Occipital lobe (tissue), 2 donors: ENCODE data around the gene CEPT1. TPM values are rescaled to one million over a fixed set of nuclear protein-coding genes. Genes with fewer than 3 reads are reported as not detected.
"Not testable (repeated sequence)": the region's sequence is repeated elsewhere in the genome, so short reads cannot be mapped to it uniquely, and the experiment has no call there.

Experiments
- DNase-seq: peaks from one replicate; lab custom pipeline; 2025; lab: John Stamatoyannopoulos, UW
- total RNA-seq: library from RNA; depleted of rRNA; stranded (reverse); fragments of >200 nt; gene quantifications from one replicate; pipeline ENCODE4 v1.2.3, GENCODE V29; 2014

Gene CEPT1
- total RNA-seq, 1 donor from 2014 or later = 51.0 TPM

GRCh38 chr1:111208921-111209320, 68.9 kb downstream of the CEPT1 start:
- DNase-seq = no peak

- no peak for DNase-seq
Observed at GRCh38 chr1:111209622-111210021, 69.6 kb downstream of the CEPT1 start.

GRCh38 chr1:111211921-111212320, 71.9 kb downstream of the CEPT1 start:
- no peak for DNase-seq

- no peak for DNase-seq
Observed at GRCh38 chr1:111212634-111213335, 72.8 kb downstream of the CEPT1 start.

GRCh38 chr1:111213412-111213811, 73.4 kb downstream of the CEPT1 start:
- DNase-seq = no peak

GRCh38 chr1:111214074-111214801, 74.2 kb downstream of the CEPT1 start:
- no peak for DNase-seq

GRCh38 chr1:111214884-111215283, 74.9 kb downstream of the CEPT1 start:
- DNase-seq = no peak

- not testable (repeated sequence) for DNase-seq
Observed at GRCh38 chr1:111215285-111215684, 75.3 kb downstream of the CEPT1 start.

- DNase-seq = no peak
Observed at GRCh38 chr1:111216751-111217150, 76.7 kb downstream of the CEPT1 start.

- DNase-seq = no peak
Observed at GRCh38 chr1:111217183-111217910, 77.3 kb downstream of the CEPT1 start.

- DNase-seq = no peak
Observed at GRCh38 chr1:111218701-111219556, 78.9 kb downstream of the CEPT1 start.

- peak; percentile 5 for DNase-seq
Observed at GRCh38 chr1:111219557-111220286, 79.7 kb downstream of the CEPT1 start.

GRCh38 chr1:111220302-111220890, 80.4 kb downstream of the CEPT1 start:
- DNase-seq = no peak

GRCh38 chr1:111221276-111221632, 81.2 kb downstream of the CEPT1 start:
- no peak for DNase-seq

GRCh38 chr1:111221633-111222291, 81.7 kb downstream of the CEPT1 start:
- no peak for DNase-seq

- DNase-seq = peak; percentile 44
Observed at GRCh38 chr1:111222308-111223125, 82.5 kb downstream of the CEPT1 start.

GRCh38 chr1:111223126-111223685, 83.2 kb downstream of the CEPT1 start:
- DNase-seq = no peak

GRCh38 chr1:111225091-111225490, 85.1 kb downstream of the CEPT1 start:
- DNase-seq = no peak
